Measurements from ENCODE around the gene PHF14. TPM values are rescaled to one million over a fixed set of nuclear protein-coding genes. Genes with fewer than 3 reads are reported as not detected.

The PHF14 gene
- total and polyA plus RNA-seq, 2 experiments from 2014 or later: 72.0 to 87.9 TPM

DNA sequence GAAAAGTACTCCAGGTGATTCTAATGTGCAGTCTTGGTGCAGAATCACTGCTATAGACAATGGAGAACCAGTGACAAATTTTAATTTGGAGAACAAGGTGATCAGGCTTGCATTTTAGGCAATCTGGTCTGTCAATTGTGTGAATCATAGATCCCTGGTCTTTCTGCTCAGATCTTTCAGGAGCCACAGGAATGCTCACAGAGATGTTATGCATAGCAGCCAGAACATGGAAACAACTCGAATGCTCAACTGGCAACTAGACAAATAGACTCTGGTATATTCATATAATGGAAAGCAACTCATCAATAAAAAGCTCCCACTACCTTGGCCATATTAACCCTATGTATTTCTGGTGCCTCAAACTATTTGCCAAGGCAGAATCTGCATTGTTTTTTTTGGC lies 209.1 kb downstream of the PHF14 start (continued):
- TF ChIP-seq, protein P1, sequence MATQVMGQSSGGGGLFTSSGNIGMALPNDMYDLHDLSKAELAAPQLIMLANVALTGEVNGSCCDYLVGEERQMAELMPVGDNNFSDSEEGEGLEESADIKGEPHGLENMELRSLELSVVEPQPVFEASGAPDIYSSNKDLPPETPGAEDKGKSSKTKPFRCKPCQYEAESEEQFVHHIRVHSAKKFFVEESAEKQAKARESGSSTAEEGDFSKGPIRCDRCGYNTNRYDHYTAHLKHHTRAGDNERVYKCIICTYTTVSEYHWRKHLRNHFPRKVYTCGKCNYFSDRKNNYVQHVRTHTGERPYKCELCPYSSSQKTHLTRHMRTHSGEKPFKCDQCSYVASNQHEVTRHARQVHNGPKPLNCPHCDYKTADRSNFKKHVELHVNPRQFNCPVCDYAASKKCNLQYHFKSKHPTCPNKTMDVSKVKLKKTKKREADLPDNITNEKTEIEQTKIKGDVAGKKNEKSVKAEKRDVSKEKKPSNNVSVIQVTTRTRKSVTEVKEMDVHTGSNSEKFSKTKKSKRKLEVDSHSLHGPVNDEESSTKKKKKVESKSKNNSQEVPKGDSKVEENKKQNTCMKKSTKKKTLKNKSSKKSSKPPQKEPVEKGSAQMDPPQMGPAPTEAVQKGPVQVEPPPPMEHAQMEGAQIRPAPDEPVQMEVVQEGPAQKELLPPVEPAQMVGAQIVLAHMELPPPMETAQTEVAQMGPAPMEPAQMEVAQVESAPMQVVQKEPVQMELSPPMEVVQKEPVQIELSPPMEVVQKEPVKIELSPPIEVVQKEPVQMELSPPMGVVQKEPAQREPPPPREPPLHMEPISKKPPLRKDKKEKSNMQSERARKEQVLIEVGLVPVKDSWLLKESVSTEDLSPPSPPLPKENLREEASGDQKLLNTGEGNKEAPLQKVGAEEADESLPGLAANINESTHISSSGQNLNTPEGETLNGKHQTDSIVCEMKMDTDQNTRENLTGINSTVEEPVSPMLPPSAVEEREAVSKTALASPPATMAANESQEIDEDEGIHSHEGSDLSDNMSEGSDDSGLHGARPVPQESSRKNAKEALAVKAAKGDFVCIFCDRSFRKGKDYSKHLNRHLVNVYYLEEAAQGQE (IDR thresholded peaks at IDR 0.05; ENCODE audit: unreplicated experiment): no peak
- TF ChIP-seq STAT1 (IDR thresholded peaks at IDR 0.05; ENCODE audit: unreplicated experiment) (no peak), NANOG (IDR thresholded peaks at IDR 0.05; ENCODE audit: borderline replicate concordance) (no peak), POLR2AphosphoS5 (IDR thresholded peaks at IDR 0.05; ENCODE audit: low read depth) (no peak)
- TF ChIP-seq, protein P2, sequence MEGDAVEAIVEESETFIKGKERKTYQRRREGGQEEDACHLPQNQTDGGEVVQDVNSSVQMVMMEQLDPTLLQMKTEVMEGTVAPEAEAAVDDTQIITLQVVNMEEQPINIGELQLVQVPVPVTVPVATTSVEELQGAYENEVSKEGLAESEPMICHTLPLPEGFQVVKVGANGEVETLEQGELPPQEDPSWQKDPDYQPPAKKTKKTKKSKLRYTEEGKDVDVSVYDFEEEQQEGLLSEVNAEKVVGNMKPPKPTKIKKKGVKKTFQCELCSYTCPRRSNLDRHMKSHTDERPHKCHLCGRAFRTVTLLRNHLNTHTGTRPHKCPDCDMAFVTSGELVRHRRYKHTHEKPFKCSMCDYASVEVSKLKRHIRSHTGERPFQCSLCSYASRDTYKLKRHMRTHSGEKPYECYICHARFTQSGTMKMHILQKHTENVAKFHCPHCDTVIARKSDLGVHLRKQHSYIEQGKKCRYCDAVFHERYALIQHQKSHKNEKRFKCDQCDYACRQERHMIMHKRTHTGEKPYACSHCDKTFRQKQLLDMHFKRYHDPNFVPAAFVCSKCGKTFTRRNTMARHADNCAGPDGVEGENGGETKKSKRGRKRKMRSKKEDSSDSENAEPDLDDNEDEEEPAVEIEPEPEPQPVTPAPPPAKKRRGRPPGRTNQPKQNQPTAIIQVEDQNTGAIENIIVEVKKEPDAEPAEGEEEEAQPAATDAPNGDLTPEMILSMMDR (conservative IDR thresholded peaks at IDR 0.05; ENCODE audit: low read depth in 2 of 2): no peak

DNA sequence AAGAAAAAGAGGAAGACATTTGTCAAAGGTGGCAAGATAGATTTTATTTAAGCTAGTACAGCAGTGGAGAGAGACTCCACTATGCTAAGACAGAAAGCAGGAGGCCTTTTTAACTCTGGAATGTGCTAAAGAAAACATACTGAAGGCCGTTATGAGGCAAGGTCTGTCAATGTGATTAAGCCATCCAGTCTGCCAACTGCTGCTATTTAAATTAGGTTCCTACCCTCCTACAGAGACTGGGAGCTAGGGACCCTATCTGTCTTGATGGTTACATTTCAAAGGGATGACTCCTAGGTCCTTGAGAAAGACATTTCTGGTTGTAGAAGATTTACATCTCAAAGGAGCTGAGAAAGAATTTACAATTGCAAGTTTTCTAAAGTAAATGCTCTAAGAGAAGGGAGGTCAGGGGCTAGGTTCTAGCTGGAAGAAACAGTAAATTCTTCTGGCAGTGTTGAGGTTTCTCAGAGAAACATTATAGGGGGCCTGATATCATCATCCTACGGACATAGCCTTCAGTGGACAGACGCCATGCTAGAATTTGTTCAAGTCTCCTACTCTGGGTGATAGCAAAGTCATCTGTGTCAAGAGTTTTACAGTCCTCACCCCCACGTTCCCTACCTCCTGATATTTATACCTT lies 211.6 kb downstream of the PHF14 start:
- H3K4me1 Mint-ChIP-seq: peaks cover 10% of the 10 kb centered on the region
- Histone ChIP-seq H3K36me3 (ENCODE audit: insufficient read depth) (peaks cover 3% of the 10 kb centered on the region; the same call in 1 of the 2 replicates), H2AFZ (no peak overlapping the region), H3K4me3 (no peak overlapping the region), H3K79me2 (replicated peaks; ENCODE audit: insufficient read depth) (no peaks in the 10 kb centered on the region), H3K27ac (ENCODE audit: low read depth) (no peak overlapping the region), H3K4me2 (no peak overlapping the region), H4K20me1 (replicated peaks; ENCODE audit: insufficient read depth) (peaks cover 6% of the 10 kb centered on the region; the same call in 1 of the 2 replicates), H3K27me3 (ENCODE audit: insufficient read depth) (peaks cover 87% of the 10 kb centered on the region), H3K9me2 (ENCODE audit: insufficient read depth) (no peaks in the 10 kb centered on the region), H3K4me1 (ENCODE audit: insufficient read depth) (no peaks in the 10 kb centered on the region; the same call in 1 of the 2 replicates), H3F3A (replicated peaks; ENCODE audit: low read depth) (no peaks in the 10 kb centered on the region)
- no peak overlapping the region for H3K27ac Mint-ChIP-seq
- peaks cover 22% of the 10 kb centered on the region for H3K36me3 Mint-ChIP-seq (ENCODE audit: low read depth)
- no peak overlapping the region for H3K4me3 Mint-ChIP-seq
- peaks cover 25% of the 10 kb centered on the region for H3K9me3 Mint-ChIP-seq
- TF ChIP-seq CREB1 (CRISPR knock-in tag; IDR thresholded peaks at IDR 0.05; ENCODE audit: low read depth) (no peak), NANOG (IDR thresholded peaks at IDR 0.05; ENCODE audit: borderline replicate concordance) (peak; percentile 83), ZNF114 (CRISPR knock-in tag; IDR thresholded peaks at IDR 0.05) (no peak), STAT1 (IDR thresholded peaks at IDR 0.05; ENCODE audit: unreplicated experiment) (no peak), JUNB (IDR thresholded peaks at IDR 0.05; ENCODE audit: unreplicated experiment) (no peak), POLR2AphosphoS5 (IDR thresholded peaks at IDR 0.05; ENCODE audit: low read depth) (peak; percentile 67), ZNF331 (CRISPR knock-in tag; IDR thresholded peaks at IDR 0.05; ENCODE audit: low read depth) (no peak), EZH2 (IDR thresholded peaks at IDR 0.05; ENCODE audit: low read depth, unreplicated experiment) (no peak), EZH2phosphoT487 (IDR thresholded peaks at IDR 0.05; ENCODE audit: unreplicated experiment) (no peak), ETS1 (IDR thresholded peaks at IDR 0.05) (no peak)
- TF ChIP-seq, protein P2 (conservative IDR thresholded peaks at IDR 0.05; ENCODE audit: low read depth in 2 of 2): no peak
- peak; percentile 93 for DNase-seq (ENCODE audit: low spot score)
- peaks cover 66% of the 10 kb centered on the region for H3K27me3 Mint-ChIP-seq (ENCODE audit: insufficient read depth, low read depth, poor library complexity)
- peak; percentile 99 for ATAC-seq
